AG20443 (cell line): ENCODE measurements around the gene UNC119B.

Source experiments
- DNase-seq: peaks from one replicate; pipeline ENCODE4 v3.0.0; 2012; ENCODE audit warnings: low spot score, mixed read lengths

Gene UNC119B

DNA sequence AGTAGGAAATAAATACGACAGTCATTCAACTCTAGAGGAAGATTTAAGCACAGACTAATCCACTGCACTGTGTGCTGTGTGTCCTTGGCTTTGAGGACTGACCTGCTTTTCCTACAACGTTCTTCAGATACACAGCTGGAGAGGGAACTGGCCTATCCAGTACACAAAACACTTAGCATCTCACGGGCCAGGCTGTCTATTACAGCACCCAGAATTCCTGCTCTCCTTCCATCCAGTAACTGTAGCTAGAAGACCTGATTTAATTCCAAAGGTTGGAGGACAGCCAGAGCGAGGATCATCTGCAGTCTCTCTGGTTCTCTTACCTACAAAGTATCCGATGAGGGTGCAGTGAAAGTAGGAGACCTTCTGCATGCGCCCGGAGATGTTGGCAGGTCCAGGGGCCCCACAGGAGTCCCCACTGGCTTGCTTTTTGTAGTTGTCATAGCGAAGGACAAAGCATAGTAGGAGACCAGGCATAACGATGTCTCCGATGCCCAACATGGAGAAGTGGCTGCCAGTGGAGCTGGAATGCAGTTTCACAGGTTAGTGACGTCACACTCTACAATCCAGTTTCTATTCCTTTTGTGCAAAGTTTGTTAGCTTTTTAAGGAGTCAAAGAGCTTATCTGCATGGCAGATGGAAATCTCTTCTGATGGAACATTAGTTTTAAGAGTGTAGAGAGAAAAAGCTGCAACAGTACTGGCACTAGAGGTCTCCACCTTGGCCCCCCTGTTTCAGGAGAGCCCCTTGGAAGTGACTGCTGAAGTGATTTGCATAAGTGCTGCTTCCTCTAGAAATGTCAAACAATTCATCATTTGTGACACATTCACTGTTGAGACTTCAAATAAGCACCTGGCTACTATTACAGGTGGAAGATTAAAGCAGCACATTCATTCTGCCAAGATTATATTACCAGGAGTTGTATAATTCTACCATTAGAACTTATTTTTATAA is 57.1 kb downstream of the UNC119B start:
- DNase-seq, result peak; percentile 6

DNA sequence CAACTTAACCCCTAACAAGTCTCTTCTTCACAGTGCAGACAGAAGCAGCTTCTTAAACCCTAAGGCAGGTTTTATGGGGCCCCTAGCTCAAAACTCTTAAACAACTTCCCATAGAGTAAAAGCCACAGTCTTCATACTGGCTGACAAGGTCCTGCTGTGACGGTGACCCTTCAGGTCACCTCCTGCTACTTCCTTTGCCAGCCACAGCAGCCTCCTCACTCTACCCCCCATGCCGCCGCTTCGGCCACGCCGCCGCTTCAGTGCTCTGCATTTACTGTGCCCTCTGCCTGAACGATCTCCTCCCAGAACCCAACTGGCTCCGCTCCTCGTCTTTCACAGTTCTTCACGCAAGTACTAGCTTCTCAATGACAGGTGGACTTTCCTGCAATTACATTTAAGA is 60.8 kb downstream of the UNC119B start:
- DNase-seq, result no peak
